HG02885 (cell line): ENCODE results near the gene CD46.
"Not testable (repeated sequence)": the region's sequence is repeated elsewhere in the genome, so short reads cannot be mapped to it uniquely, and the experiment has no call there.

Experiments
- ATAC-seq: cut with Tn5 transposase; IDR thresholded peaks from one replicate; pipeline ENCODE4 v1.9.1; 2021; ENCODE audit warnings: mild to moderate bottlenecking; ENCODE audit not compliant: unreplicated experiment, poor library complexity

The CD46 gene

GRCh38 chr1:207750631-207751305 lies 1.1 kb upstream of the CD46 start:
- no peak for ATAC-seq

DNA sequence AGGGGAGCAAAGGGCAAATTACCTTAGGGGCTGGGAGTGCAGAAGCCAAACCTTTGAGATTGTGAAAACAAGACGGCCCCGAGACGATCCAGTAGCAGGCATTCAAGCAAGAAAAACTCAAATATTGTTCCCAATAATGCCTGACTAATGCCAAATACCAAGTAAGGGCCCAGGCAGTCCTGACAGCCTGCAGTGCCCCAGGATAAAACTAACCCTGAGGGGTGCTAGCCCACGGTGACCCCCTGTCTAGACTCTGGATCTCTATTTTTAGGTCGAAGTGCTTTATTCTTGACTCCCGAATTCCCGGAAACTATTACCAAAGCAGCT lies 428 bp upstream of the CD46 start:
- peak; percentile 1 for ATAC-seq

GRCh38 chr1:207752456-207752998 lies 673 bp downstream of the CD46 start:
- peak; percentile 38 for ATAC-seq

DNA sequence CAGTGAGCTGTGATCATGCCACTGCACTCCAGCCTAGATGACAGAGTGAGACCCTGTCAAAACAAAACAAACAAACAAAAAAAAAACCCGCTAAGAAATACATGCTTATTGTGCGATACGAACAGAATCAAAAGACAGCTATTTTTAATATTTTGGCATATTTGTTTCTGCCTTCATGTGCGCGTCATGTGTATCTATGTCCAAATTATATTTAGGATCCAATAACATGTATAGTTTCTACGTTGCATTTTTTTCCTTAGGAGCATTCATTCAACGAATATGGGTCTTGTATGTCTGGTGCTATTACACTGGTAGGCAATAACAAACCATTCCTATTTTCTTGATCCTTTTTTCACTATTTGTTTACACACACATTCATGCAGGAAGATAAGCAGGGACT lies 1.8 kb downstream of the CD46 start:
- no peak for ATAC-seq

DNA sequence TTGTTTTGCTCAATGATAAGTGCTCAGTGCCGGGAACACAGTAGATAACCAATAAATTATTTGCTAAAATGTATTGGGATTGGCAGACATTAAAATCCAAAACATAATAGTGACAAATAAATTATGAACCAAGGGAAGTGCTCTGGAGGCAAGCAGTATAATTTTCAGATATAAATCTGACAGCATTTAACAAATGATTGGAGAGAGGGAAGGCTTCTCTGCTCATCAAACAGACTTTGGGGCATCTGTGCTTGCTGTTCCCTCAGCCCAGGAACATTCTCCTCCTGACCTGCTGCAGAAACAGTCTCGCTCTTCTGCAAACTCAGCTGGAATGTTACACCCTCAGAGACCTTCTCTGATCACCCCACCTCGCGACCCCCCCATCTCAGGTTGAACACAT lies 2.2 kb downstream of the CD46 start:
- ATAC-seq = no peak

- no peak for ATAC-seq
Observed at GRCh38 chr1:207754974-207755700, 3.3 kb downstream of the CD46 start.

DNA sequence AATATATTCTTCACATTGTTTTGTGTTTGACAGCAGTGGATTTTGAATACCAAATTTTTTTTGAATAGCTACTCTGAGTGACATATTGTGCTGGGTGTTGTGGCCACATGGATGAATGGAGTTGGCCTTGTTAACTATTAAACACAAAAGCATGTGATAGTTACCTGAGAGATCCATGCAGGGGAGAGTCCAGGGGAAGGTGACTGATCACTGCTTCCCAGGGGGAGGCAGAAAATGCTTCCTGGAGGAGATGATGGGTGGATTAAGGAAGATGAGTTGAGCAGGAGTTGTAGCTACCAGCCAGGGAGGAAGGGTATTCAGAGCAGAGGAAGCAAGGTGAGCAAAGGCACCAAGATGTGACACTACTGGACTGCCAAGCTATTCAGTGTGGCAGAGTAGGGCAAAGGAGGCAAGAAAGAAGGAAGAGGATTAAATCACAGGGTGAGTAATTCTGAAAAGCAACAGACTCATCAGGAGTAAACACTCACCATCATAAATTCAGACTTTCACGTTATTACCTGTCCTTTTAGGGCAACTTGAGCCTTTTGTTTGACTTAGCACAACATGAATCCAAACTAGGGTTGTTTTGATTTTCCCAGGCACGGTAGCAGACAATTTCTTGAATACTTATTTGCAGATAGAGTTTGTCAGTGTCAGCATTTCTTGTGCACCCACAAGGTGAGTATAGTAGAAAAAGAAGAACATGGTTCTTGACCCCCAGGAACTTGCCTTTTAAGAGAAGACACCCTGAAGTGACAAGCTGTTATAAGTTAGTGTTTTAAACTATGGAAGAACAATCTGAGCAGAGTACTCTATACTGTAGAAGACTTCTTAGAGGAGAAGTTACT lies 4.2 kb downstream of the CD46 start:
- ATAC-seq = no peak

DNA sequence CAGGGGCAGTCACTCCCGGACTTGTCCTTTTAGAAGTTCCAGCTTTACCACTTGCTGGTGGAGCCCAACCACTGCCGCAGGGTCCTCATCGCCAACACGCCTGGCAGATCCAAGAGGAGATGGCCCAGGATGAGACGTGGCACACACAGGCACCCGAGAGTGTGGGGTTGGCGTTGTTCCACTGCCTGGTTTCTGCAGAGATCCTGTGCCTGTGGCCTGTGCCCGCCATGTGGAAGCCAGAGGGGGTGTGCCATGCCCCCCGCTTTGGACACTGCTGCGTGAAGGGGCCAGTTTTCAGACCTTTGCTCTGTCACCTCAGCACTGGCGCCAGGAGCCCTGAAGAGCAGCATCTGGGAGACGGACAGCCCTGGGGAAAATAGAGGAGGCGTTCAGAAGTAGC lies 10.8 kb downstream of the CD46 start:
- no peak for ATAC-seq

DNA sequence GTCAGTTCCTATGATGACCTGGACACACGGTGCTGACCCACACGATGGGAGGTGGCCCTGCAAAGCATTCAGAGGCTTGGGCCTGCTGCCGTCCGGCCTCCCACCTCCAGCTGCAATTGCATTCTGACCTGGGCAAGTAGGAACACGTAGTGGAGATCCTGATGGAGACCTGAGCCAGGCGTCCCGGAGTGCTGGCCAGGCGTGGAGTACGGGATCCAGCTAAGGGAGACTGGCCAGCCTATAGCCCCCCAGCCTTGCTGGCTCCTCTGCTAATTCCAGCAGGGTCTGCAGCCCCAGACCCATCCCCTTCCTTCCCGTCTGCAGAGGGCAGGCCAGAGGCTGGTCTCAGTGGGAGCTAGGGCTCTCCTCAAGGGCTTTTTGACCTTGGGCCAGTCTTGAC lies 11.2 kb downstream of the CD46 start:
- no peak for ATAC-seq

GRCh38 chr1:207763972-207764371 lies 12.1 kb downstream of the CD46 start:
- ATAC-seq = no peak

DNA sequence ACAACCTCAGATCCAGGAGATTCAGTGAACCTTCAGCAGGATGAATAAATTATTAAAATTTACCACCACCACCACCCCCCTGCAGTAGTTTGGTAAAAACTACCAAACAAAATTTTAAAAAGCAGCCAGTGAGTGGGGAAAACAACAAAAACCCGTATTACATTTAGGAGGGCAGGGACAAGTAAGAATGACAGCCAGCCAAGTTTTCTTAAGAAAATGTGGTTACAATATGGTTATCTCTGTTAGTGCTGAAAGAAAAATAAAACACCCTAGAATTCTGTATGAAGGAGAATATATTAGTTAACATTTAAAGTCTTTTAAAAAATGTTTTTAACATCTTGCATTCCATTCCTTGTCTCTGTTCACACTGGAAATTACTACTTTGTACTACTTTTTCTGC lies 14.7 kb downstream of the CD46 start:
- ATAC-seq = no peak

GRCh38 chr1:207770514-207770913 lies 18.7 kb downstream of the CD46 start:
- ATAC-seq = not testable (repeated sequence)

GRCh38 chr1:207776045-207776444 lies 24.2 kb downstream of the CD46 start:
- ATAC-seq = not testable (repeated sequence)

DNA sequence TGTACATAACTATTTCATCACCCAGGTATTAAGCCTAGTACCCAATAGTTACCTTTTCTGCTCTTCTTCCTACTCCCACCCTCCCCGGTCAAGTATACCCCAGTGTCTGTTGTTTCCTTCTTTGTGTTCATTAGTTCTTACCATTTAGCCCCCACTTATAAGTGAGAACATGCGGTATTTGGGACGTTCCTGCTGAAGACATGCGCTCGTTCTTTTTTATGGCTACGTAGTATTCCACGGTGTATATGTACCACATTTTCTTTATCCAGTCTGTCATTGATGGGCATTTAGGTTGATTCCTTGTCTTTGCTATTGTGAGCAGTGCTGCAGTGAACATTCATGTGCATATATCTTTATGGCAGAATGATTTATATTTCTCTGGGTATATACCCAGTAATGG lies 25.6 kb downstream of the CD46 start:
- ATAC-seq = not testable (repeated sequence)

DNA sequence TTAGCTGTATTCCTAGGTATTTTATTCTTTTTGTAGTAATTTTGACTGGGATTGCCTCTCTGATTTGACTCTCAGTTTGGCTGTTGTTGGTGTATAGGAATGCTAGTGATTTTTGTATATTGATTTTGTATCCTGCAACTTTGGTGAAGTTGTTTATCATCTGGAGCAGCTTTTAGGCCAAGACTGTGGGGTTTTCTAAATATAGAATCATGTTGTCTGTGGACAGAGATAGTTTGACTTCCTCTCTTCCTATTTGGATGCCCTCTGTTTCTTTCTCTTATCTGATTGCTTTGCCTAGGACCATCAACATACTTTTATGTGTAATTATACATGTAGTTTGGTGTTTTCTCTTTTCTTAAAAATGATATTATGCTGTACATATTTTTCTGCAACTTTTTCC lies 27.2 kb downstream of the CD46 start:
- ATAC-seq = no peak

- ATAC-seq = no peak
Observed at GRCh38 chr1:207781312-207781711, 29.5 kb downstream of the CD46 start.

DNA sequence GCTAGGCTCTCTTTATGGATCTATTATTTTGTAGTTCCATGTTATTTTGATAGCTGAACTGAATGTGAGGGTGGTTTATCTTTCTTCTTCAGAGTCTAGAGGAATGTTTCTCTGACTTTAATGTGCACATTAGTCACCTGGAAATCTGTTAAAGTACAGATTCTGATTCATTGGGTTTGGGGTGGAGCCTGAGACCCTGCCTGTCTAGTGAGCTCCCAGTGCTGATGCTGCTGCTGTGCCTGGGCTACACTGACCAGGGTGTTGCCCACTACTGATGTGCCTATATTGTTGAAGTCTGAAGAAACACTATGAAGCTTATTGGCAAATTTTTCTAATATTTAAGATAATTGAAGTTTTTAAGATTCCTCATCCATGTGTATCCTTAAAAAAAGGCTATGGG lies 35.9 kb downstream of the CD46 start:
- ATAC-seq = no peak

- ATAC-seq = no peak
Observed at GRCh38 chr1:207789386-207789785, 37.5 kb downstream of the CD46 start.

- no peak for ATAC-seq
Observed at GRCh38 chr1:207789792-207790787, 38.2 kb downstream of the CD46 start.

- no peak for ATAC-seq
Observed at GRCh38 chr1:207791290-207791689, 39.4 kb downstream of the CD46 start.
